Mammary epithelial cell (primary cell): Measurements from ENCODE around the gene ACAT2.

Experiments
- CTCF ChIP-seq, 2 donors: IDR thresholded peaks in 1 of 2; conservative IDR thresholded peaks in 1 of 2; 2 replicates each; pipeline ENCODE4 v1.5.1; 2011 to 2012; ENCODE audit warnings: inconsistent platforms in 2 of 2, low read length in 2 of 2, mild to moderate bottlenecking in 2 of 2, control low read depth in 1 of 2, low read depth in 1 of 2; ENCODE audit not compliant: insufficient read depth in 1 of 2; ENCODE audit errors: extremely low read depth in 1 of 2
- EZH2 ChIP-seq: IDR thresholded peaks from 2 replicates; pipeline ENCODE4 v1.6.1; 2012; ENCODE audit warnings: low read length, inconsistent platforms, borderline replicate concordance

- TF ChIP-seq CTCF (conservative IDR thresholded peaks at IDR 0.05 in 1 of 2, IDR thresholded peaks at IDR 0.05 in 1 of 2; ENCODE audit: extremely low read depth in 1 of 2, insufficient read depth in 1 of 2, low read depth in 1 of 2, low read length in 2 of 2) (no peak), EZH2 (no peak)
Observed at GRCh38 chr6:159759645-159760044, 2.2 kb upstream of the ACAT2 start.
